Measurements from ENCODE around the gene ABCF2. TPM values are rescaled to one million over a fixed set of nuclear protein-coding genes. Genes with fewer than 3 reads are reported as not detected.

The ABCF2 gene
- total and polyA plus RNA-seq, 2 of the 13 experiments (the other 11 are each of a cell fraction or from before 2014, with no cell fraction given) = 16.3 to 42.5 TPM

- no peak for TF ChIP-seq PRMT3 (CRISPR knock-in tag; IDR thresholded peaks at IDR 0.05; ENCODE audit: borderline replicate concordance, low read depth)
- TF ChIP-seq SOX6 (IDR thresholded peaks at IDR 0.05) = no peak
- TF ChIP-seq SOX6 (CRISPR knock-in tag; IDR thresholded peaks at IDR 0.05) = no peak
- no peak; the same call in 1 of the 2 replicates for TF ChIP-seq ZNF670 (CRISPR knock-in tag; IDR thresholded peaks at IDR 0.05; ENCODE audit: borderline replicate concordance)
- TF ChIP-seq NCOA1 (CRISPR knock-in tag; IDR thresholded peaks at IDR 0.05) = no peak
- no peak for TF ChIP-seq HBP1 (CRISPR knock-in tag; IDR thresholded peaks at IDR 0.05; ENCODE audit: low read depth)
- TF ChIP-seq BATF2 (CRISPR knock-in tag; IDR thresholded peaks at IDR 0.05) = no peak
- TF ChIP-seq DZIP1 (CRISPR knock-in tag; IDR thresholded peaks at IDR 0.05) = no peak
- no peak for TF ChIP-seq ZSCAN20 (CRISPR knock-in tag; IDR thresholded peaks at IDR 0.05; ENCODE audit: borderline replicate concordance)
- TF ChIP-seq KAT7 (CRISPR knock-in tag; IDR thresholded peaks at IDR 0.05; ENCODE audit: borderline replicate concordance) = no peak
- no peak for TF ChIP-seq CHCHD3 (CRISPR knock-in tag; IDR thresholded peaks at IDR 0.05)
- TF ChIP-seq MTERF4 (CRISPR knock-in tag; IDR thresholded peaks at IDR 0.05) = no peak
- TF ChIP-seq MLXIP (CRISPR knock-in tag; IDR thresholded peaks at IDR 0.05; ENCODE audit: borderline replicate concordance) = no peak
- no peak for TF ChIP-seq SMARCC2 (IDR thresholded peaks at IDR 0.05)
- TF ChIP-seq TBP (CRISPR knock-in tag; IDR thresholded peaks at IDR 0.05) = no peak
- TF ChIP-seq ZNF337 (CRISPR knock-in tag; IDR thresholded peaks at IDR 0.05; ENCODE audit: borderline replicate concordance, low read depth) = no peak
- no peak for TF ChIP-seq CHD4 (IDR thresholded peaks at IDR 0.05; ENCODE audit: borderline replicate concordance, low read length)
- no peak for TF ChIP-seq TSC22D2 (CRISPR knock-in tag; IDR thresholded peaks at IDR 0.05; ENCODE audit: borderline replicate concordance)
- peak; percentile 76 for TF ChIP-seq FOSL2 (CRISPR knock-in tag; IDR thresholded peaks at IDR 0.05)
- no peak for TF ChIP-seq ZNF567 (CRISPR knock-in tag; IDR thresholded peaks at IDR 0.05; ENCODE audit: borderline replicate concordance)
- TF ChIP-seq SNAI1 (CRISPR knock-in tag; IDR thresholded peaks at IDR 0.05; ENCODE audit: borderline replicate concordance) = no peak
Measured at GRCh38 chr7:151232917-151233701, 6.1 kb upstream of the ABCF2 start (continued).
